Gastroesophageal sphincter (tissue), 3 donors: ENCODE data around the gene MRPS14.

ENCODE experiments used
- EP300 ChIP-seq: sonication (generic); formaldehyde crosslinking; IDR thresholded peaks from one replicate; pipeline ENCODE4 v1.6.1; 2017; ENCODE audit warnings: antibody characterized with exemption, mild to moderate bottlenecking
- POLR2A ChIP-seq, 2 donors: fragments of 450-650 bp; IDR thresholded peaks; one replicate each; pipeline ENCODE4 v1.6.1; 2017; ENCODE audit warnings: antibody characterized with exemption in 2 of 2, mild to moderate bottlenecking in 2 of 2, moderate library complexity in 1 of 2
- TF ChIP-seq, protein P1 (sequence below), 4 experiments: fragments of 200-600 bp in 2 of 4; fragments of 450-650 bp in 2 of 4; sonication (generic) in 1 of 4; IDR thresholded peaks; one replicate each; pipeline ENCODE4 v1.5.1; 2017 to 2019; ENCODE audit warnings: antibody characterized with exemption in 4 of 4, mild to moderate bottlenecking in 2 of 4, moderate library complexity in 2 of 4

DNA sequence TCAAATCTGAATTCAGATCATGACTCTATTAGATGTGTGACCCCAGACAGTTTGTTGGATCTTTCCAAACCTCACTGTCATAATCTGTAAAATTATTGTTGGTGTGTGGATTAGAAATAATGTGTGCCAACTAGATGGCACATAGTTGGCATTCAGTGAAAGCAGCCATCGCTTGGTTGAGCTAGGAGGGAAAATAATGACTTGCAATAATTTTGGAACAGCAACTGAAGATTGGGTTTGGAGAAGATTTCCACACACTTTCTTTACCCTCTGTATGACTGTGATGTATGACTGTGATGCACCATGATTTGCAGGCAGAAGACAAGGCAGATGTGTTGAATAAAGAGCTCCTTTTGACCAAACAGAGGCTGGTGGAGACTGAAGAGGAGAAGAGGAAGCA lies 47.5 kb downstream of the MRPS14 start:
- TF ChIP-seq EP300 (no peak), POLR2A (IDR thresholded peaks at IDR 0.05) (no peak)
- TF ChIP-seq, protein P1, sequence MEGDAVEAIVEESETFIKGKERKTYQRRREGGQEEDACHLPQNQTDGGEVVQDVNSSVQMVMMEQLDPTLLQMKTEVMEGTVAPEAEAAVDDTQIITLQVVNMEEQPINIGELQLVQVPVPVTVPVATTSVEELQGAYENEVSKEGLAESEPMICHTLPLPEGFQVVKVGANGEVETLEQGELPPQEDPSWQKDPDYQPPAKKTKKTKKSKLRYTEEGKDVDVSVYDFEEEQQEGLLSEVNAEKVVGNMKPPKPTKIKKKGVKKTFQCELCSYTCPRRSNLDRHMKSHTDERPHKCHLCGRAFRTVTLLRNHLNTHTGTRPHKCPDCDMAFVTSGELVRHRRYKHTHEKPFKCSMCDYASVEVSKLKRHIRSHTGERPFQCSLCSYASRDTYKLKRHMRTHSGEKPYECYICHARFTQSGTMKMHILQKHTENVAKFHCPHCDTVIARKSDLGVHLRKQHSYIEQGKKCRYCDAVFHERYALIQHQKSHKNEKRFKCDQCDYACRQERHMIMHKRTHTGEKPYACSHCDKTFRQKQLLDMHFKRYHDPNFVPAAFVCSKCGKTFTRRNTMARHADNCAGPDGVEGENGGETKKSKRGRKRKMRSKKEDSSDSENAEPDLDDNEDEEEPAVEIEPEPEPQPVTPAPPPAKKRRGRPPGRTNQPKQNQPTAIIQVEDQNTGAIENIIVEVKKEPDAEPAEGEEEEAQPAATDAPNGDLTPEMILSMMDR (IDR thresholded peaks at IDR 0.05), result no peak
